ENCODE data around the gene BCLAF3. TPM values are rescaled to one million over a fixed set of nuclear protein-coding genes. Genes with fewer than 3 reads are reported as not detected.

Gene BCLAF3
- total and polyA plus RNA-seq, 2 of the 13 experiments (the other 11 are each of a cell fraction or from before 2014, with no cell fraction given) = 1.5 to 2.7 TPM

GRCh38 chrX:19975845-19976244 is 15.0 kb downstream of the BCLAF3 start (continued):
- TF ChIP-seq ZNF512B (CRISPR knock-in tag; IDR thresholded peaks at IDR 0.05; ENCODE audit: borderline replicate concordance) (no peak), GLI4 (CRISPR knock-in tag; IDR thresholded peaks at IDR 0.05; ENCODE audit: borderline replicate concordance) (no peak), MAFK (conservative IDR thresholded peaks at IDR 0.05 in 1 of 2, IDR thresholded peaks at IDR 0.05 in 1 of 2; ENCODE audit: low read length in 2 of 2) (no peak)
- TF ChIP-seq, protein P1, sequence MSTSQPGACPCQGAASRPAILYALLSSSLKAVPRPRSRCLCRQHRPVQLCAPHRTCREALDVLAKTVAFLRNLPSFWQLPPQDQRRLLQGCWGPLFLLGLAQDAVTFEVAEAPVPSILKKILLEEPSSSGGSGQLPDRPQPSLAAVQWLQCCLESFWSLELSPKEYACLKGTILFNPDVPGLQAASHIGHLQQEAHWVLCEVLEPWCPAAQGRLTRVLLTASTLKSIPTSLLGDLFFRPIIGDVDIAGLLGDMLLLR (CRISPR knock-in tag; IDR thresholded peaks at IDR 0.05) = no peak

DNA sequence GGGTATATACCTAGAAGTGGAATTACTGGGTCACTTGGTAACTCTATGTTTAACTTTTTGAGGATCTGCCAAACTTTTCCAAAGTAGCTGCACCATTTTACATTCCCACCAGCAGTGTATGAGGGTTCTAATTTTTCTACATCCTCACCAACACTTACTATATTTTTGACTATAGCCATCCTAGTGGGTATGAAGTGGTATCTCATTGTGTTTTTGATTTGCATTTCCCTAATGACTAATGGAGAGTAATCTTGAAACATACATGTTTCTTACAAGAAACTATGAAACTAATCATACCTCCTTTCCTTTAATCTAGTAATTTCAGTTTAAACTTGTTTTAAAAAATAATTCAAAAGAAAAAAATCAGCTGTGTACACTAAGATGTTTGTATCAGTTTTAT is 17.9 kb downstream of the BCLAF3 start:
- no peaks in the 10 kb centered on the region for H3K36me3 ChIP-seq (replicated peaks in 1 of 2; ENCODE audit: control insufficient read depth in 1 of 2, insufficient read depth in 2 of 2, low read length in 2 of 2)
- in situ Hi-C loops (cut with HindIII; ENCODE audit: extremely low pct_ligation_motif_present, low pct_unique_long_range_greater_than_20kb) (no loop called here), intact Hi-C loops (cut with micrococcal nuclease; ENCODE audit: unreplicated experiment) (no loop called here)
- BruUV-seq (replicated peaks) = no TSS peak
- H3K4me3 ChIP-seq (replicated peaks in 1 of 3; ENCODE audit: insufficient read depth in 1 of 3, low read depth in 2 of 3, low read length in 3 of 3) = no peak overlapping the region
- H3K79me2 ChIP-seq (ENCODE audit: insufficient read depth, low read length) = peaks cover 2% of the 10 kb centered on the region
- H3K4me2 ChIP-seq (ENCODE audit: low read depth, low read length) = no peak overlapping the region
- CTCF ChIA-PET (ENCODE audit: low intra/inter-chr PET ratio, low total read pairs) = no interaction called here
- H2AFZ ChIP-seq (ENCODE audit: low read length) = no peak overlapping the region
- H3K27ac ChIP-seq (ENCODE audit: extremely low read length, insufficient read depth, low read length) = no peak overlapping the region
- no peaks in the 10 kb centered on the region for H3K27me3 ChIP-seq (ENCODE audit: control insufficient read depth in 1 of 2, insufficient read depth in 2 of 2, low read length in 2 of 2)
- DNase-seq (ENCODE audit: low spot score) = no peak
- POLR2A ChIA-PET = no interaction called here
- H3K9ac ChIP-seq (ENCODE audit: insufficient read depth, low read depth, low read length) = no peak overlapping the region
- no peaks in the 10 kb centered on the region for H3K9me3 ChIP-seq (ENCODE audit: low read length)
- no peak for ATAC-seq
- H3K4me1 ChIP-seq (ENCODE audit: insufficient read depth, low read length) = 0 out of 2 replicates have a peak, but pooled peaks cover 6% of the 10 kb centered on the region
- peak; percentile 49 for FAIRE-seq
- no peaks in the 10 kb centered on the region for H4K20me1 ChIP-seq (ENCODE audit: insufficient read depth, low read length)
- TF ChIP-seq, protein P2, sequence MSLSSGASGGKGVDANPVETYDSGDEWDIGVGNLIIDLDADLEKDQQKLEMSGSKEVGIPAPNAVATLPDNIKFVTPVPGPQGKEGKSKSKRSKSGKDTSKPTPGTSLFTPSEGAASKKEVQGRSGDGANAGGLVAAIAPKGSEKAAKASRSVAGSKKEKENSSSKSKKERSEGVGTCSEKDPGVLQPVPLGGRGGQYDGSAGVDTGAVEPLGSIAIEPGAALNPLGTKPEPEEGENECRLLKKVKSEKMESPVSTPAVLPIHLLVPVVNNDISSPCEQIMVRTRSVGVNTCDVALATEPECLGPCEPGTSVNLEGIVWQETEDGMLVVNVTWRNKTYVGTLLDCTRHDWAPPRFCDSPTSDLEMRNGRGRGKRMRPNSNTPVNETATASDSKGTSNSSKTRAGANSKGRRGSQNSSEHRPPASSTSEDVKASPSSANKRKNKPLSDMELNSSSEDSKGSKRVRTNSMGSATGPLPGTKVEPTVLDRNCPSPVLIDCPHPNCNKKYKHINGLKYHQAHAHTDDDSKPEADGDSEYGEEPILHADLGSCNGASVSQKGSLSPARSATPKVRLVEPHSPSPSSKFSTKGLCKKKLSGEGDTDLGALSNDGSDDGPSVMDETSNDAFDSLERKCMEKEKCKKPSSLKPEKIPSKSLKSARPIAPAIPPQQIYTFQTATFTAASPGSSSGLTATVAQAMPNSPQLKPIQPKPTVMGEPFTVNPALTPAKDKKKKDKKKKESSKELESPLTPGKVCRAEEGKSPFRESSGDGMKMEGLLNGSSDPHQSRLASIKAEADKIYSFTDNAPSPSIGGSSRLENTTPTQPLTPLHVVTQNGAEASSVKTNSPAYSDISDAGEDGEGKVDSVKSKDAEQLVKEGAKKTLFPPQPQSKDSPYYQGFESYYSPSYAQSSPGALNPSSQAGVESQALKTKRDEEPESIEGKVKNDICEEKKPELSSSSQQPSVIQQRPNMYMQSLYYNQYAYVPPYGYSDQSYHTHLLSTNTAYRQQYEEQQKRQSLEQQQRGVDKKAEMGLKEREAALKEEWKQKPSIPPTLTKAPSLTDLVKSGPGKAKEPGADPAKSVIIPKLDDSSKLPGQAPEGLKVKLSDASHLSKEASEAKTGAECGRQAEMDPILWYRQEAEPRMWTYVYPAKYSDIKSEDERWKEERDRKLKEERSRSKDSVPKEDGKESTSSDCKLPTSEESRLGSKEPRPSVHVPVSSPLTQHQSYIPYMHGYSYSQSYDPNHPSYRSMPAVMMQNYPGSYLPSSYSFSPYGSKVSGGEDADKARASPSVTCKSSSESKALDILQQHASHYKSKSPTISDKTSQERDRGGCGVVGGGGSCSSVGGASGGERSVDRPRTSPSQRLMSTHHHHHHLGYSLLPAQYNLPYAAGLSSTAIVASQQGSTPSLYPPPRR (CRISPR knock-in tag; IDR thresholded peaks at IDR 0.05; ENCODE audit: borderline replicate concordance) = no peak
- TF ChIP-seq CENPBD1 (CRISPR knock-in tag; IDR thresholded peaks at IDR 0.05; ENCODE audit: borderline replicate concordance, low read depth) = no peak
- TF ChIP-seq, protein P3, sequence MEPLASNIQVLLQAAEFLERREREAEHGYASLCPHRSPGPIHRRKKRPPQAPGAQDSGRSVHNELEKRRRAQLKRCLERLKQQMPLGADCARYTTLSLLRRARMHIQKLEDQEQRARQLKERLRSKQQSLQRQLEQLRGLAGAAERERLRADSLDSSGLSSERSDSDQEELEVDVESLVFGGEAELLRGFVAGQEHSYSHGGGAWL (CRISPR knock-in tag; IDR thresholded peaks at IDR 0.05) = no peak
- TF ChIP-seq ZNF7 (CRISPR knock-in tag; IDR thresholded peaks at IDR 0.05) = no peak
- TF ChIP-seq, protein P4, sequence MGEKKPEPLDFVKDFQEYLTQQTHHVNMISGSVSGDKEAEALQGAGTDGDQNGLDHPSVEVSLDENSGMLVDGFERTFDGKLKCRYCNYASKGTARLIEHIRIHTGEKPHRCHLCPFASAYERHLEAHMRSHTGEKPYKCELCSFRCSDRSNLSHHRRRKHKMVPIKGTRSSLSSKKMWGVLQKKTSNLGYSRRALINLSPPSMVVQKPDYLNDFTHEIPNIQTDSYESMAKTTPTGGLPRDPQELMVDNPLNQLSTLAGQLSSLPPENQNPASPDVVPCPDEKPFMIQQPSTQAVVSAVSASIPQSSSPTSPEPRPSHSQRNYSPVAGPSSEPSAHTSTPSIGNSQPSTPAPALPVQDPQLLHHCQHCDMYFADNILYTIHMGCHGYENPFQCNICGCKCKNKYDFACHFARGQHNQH (CRISPR knock-in tag; IDR thresholded peaks at IDR 0.05) = no peak
- no peak for TF ChIP-seq ZNF614 (CRISPR knock-in tag; IDR thresholded peaks at IDR 0.05; ENCODE audit: borderline replicate concordance)
- TF ChIP-seq RBFOX2 (IDR thresholded peaks at IDR 0.05; ENCODE audit: low read depth, low read length) = no peak
- TF ChIP-seq ARHGAP35 (CRISPR knock-in tag; IDR thresholded peaks at IDR 0.05; ENCODE audit: borderline replicate concordance) = no peak
- TF ChIP-seq ATAD3A (CRISPR knock-in tag; IDR thresholded peaks at IDR 0.05) = no peak
